Panc1 (cell line): Measurements from ENCODE around the gene MAPK4. TPM values are rescaled to one million over a fixed set of nuclear protein-coding genes. Genes with fewer than 3 reads are reported as not detected.

ENCODE experiments used
- ATAC-seq: fragments of 200-7000 bp; cut with Tn5 transposase; 2 replicates; pipeline ENCODE4 v1.9.1; 2020; ENCODE audit warnings: mild to moderate bottlenecking, moderate library complexity
- BruUV-seq: library from RNA; stranded (reverse); fragments of 400-500 nt; replicated peaks from 2 replicates; lab custom pipeline; 2021; lab: Mats Ljungman, UMichigan
- CTCF ChIA-PET: fragments of 300-600 bp; sonication (Branson Sonifier 250); formaldehyde crosslinking; loops from one replicate; lab custom pipeline; 2022; ENCODE audit warnings: antibody characterized with exemption; lab: Charles Lee
- POLR2A ChIA-PET: fragments of 300-600 bp; sonication (Branson Sonifier 250); formaldehyde crosslinking; loops from one replicate; lab custom pipeline; 2022; ENCODE audit warnings: antibody characterized with exemption; lab: Charles Lee
- DNase-seq: peaks from one replicate; pipeline ENCODE4 v3.0.0-alpha.2; 2010; ENCODE audit warnings: low read depth, low spot score
- H3K27ac ChIP-seq: 2 replicates; pipeline ENCODE4 v1.5.1; 2011; ENCODE audit warnings: mild to moderate bottlenecking, low read length, inconsistent platforms
- H3K27me3 ChIP-seq: fragments of 200-500 bp; sonication (Bioruptor generic); 2 replicates; pipeline ENCODE4 v1.6.0; 2014; ENCODE audit warnings: low read length, inconsistent platforms; ENCODE audit not compliant: control insufficient read depth, insufficient read depth
- H3K36me3 ChIP-seq: fragments of 200-500 bp; sonication (Bioruptor generic); 2 replicates; pipeline ENCODE4 v1.5.1; 2014; ENCODE audit warnings: inconsistent platforms, mild to moderate bottlenecking, low read length, moderate library complexity; ENCODE audit not compliant: control insufficient read depth, insufficient read depth
- H3K4me1 ChIP-seq: 2 replicates; pipeline ENCODE4 v1.5.1; 2011; ENCODE audit warnings: inconsistent platforms, mild to moderate bottlenecking, low read length, moderate library complexity; ENCODE audit not compliant: control insufficient read depth, insufficient read depth
- H3K4me3 ChIP-seq, 2 experiments: 2 replicates each; pipeline ENCODE4 v1.5.1; 2011 to 2012; ENCODE audit warnings: low read depth in 2 of 2, low read length in 2 of 2, mild to moderate bottlenecking in 2 of 2, inconsistent platforms in 1 of 2, moderate library complexity in 1 of 2
- H3K9me3 ChIP-seq: fragments of 200-500 bp; sonication (Bioruptor generic); 2 replicates; pipeline ENCODE4 v1.5.1; 2014; ENCODE audit warnings: low read depth, mild to moderate bottlenecking, inconsistent platforms, low read length, moderate library complexity; ENCODE audit not compliant: control insufficient read depth, insufficient read depth
- POLR2AphosphoS5 ChIP-seq: IDR thresholded peaks from 2 replicates; pipeline ENCODE4 v1.6.1; 2012; ENCODE audit warnings: mild to moderate bottlenecking, low read depth, low read length, moderate library complexity
- SIN3A ChIP-seq: IDR thresholded peaks from 2 replicates; pipeline ENCODE4 v1.6.1; 2012; ENCODE audit warnings: low read depth, mild to moderate bottlenecking, low read length, moderate library complexity, borderline replicate concordance; ENCODE audit not compliant: insufficient read depth
- TCF7L2 ChIP-seq: IDR thresholded peaks from 2 replicates; pipeline ENCODE4 v1.6.1; 2011; ENCODE audit warnings: mild to moderate bottlenecking, low read depth, low read length, inconsistent platforms
- in situ Hi-C: cut with HindIII; loops from 2 replicates; pipeline ENCODE4 v1.10.0; 2016; ENCODE audit warnings: low sequenced_read_pairs, low pct_unique_long_range_greater_than_20kb
- intact Hi-C: fragments of 100-400 bp; cut with micrococcal nuclease; formaldehyde crosslinking; loops from one replicate; pipeline ENCODE4 v1.10.0; 2022; ENCODE audit not compliant: unreplicated experiment
- total RNA-seq: library from RNA; stranded (reverse); gene quantifications from one replicate; pipeline ENCODE4 v1.2.1, GENCODE V29; 2021; ENCODE audit not compliant: unreplicated experiment
- TF ChIP-seq, protein P1 (sequence below), 2 experiments: IDR thresholded peaks; 2 replicates each; pipeline ENCODE4 v1.6.1; 2011 to 2012; ENCODE audit warnings: low read depth in 2 of 2, control low read depth in 1 of 2, low read length in 1 of 2, mild to moderate bottlenecking in 1 of 2, moderate library complexity in 1 of 2; ENCODE audit not compliant: insufficient read depth in 1 of 2
- TF ChIP-seq, protein P2 (sequence below): fragments of 450-650 bp; IDR thresholded peaks from 2 replicates; pipeline ENCODE4 v1.5.1; 2017; ENCODE audit warnings: mild to moderate bottlenecking

MAPK4 gene
- total RNA-seq, 1 experiment from 2014 or later = not detected

DNA sequence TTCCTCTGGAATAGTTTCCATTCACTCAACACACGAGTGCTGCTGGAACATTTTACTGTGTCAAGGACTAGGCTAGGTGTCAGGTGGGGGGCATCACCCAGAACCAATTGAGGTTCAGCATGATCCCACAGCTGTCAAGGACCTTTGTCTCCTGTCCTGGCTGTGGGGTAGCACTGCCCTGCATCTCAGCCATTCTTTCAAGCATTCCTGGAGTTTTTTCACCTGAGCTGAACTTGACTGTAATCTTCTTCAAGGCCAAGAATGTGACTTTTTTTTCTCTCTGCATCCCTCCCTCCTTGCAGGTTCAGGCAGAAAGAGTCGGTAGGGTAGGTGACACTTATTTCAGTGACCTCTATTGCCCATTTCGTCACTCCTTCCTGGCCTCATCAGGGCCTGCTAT is 3.5 kb downstream of the MAPK4 start:
- POLR2A ChIA-PET = no interaction called here
- TF ChIP-seq SIN3A = no peak
- H3K9me3 ChIP-seq = no peaks in the 10 kb centered on the region

DNA sequence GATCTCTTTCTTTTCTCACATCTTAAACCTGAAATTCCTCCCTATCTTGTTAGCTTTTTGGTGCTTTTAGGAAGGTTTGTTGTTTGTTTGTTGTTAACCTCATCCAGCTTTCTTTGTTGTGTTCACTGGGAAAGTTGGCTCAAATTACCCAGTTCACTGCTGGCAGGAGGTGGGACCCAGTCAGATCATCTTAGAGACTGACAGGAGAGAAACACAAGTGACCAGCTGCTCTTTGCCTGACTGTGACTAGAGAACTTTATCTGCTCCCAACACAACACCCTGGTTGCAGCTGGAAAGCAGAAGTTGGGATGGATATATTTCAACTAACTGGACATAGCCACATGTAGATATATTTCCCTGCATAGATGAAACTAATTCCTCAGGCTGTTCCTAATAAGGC is 10.0 kb downstream of the MAPK4 start:
- ATAC-seq = no peak
- no peaks in the 10 kb centered on the region for H3K4me1 ChIP-seq
- ChIA-PET CTCF (no interaction called here), POLR2A (no interaction called here)
- DNase-seq = no peak
- H3K4me3 ChIP-seq = no peak overlapping the region
- TF ChIP-seq, protein P1, sequence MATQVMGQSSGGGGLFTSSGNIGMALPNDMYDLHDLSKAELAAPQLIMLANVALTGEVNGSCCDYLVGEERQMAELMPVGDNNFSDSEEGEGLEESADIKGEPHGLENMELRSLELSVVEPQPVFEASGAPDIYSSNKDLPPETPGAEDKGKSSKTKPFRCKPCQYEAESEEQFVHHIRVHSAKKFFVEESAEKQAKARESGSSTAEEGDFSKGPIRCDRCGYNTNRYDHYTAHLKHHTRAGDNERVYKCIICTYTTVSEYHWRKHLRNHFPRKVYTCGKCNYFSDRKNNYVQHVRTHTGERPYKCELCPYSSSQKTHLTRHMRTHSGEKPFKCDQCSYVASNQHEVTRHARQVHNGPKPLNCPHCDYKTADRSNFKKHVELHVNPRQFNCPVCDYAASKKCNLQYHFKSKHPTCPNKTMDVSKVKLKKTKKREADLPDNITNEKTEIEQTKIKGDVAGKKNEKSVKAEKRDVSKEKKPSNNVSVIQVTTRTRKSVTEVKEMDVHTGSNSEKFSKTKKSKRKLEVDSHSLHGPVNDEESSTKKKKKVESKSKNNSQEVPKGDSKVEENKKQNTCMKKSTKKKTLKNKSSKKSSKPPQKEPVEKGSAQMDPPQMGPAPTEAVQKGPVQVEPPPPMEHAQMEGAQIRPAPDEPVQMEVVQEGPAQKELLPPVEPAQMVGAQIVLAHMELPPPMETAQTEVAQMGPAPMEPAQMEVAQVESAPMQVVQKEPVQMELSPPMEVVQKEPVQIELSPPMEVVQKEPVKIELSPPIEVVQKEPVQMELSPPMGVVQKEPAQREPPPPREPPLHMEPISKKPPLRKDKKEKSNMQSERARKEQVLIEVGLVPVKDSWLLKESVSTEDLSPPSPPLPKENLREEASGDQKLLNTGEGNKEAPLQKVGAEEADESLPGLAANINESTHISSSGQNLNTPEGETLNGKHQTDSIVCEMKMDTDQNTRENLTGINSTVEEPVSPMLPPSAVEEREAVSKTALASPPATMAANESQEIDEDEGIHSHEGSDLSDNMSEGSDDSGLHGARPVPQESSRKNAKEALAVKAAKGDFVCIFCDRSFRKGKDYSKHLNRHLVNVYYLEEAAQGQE (IDR thresholded peaks at IDR 0.05; ENCODE audit: insufficient read depth in 1 of 2, low read depth in 2 of 2, low read length in 1 of 2) = no peak
- TF ChIP-seq TCF7L2 (no peak), SIN3A (no peak), POLR2AphosphoS5 (no peak)
- TF ChIP-seq, protein P2, sequence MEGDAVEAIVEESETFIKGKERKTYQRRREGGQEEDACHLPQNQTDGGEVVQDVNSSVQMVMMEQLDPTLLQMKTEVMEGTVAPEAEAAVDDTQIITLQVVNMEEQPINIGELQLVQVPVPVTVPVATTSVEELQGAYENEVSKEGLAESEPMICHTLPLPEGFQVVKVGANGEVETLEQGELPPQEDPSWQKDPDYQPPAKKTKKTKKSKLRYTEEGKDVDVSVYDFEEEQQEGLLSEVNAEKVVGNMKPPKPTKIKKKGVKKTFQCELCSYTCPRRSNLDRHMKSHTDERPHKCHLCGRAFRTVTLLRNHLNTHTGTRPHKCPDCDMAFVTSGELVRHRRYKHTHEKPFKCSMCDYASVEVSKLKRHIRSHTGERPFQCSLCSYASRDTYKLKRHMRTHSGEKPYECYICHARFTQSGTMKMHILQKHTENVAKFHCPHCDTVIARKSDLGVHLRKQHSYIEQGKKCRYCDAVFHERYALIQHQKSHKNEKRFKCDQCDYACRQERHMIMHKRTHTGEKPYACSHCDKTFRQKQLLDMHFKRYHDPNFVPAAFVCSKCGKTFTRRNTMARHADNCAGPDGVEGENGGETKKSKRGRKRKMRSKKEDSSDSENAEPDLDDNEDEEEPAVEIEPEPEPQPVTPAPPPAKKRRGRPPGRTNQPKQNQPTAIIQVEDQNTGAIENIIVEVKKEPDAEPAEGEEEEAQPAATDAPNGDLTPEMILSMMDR = no peak
- no TSS peak for BruUV-seq
- H3K27me3 ChIP-seq = peaks cover 4% of the 10 kb centered on the region
- no peak overlapping the region for H3K27ac ChIP-seq
- intact Hi-C loops (no loop called here), in situ Hi-C loops (no loop called here)
- no peaks in the 10 kb centered on the region for H3K9me3 ChIP-seq
- H3K36me3 ChIP-seq = no peaks in the 10 kb centered on the region

More for the DNA sequence above, 3.5 kb downstream of the MAPK4 start:
- no peak for DNase-seq
- H3K4me1 ChIP-seq = no peaks in the 10 kb centered on the region
- H3K4me3 ChIP-seq = no peak overlapping the region
- intact Hi-C loops = no loop called here
- H3K36me3 ChIP-seq = no peaks in the 10 kb centered on the region
- in situ Hi-C loops = no loop called here
- no peak for ATAC-seq
- H3K27me3 ChIP-seq = peaks cover 12% of the 10 kb centered on the region
- CTCF ChIA-PET = interaction anchor here (0.6 kb wide), 1 partner anchor 452 kb away, joined by 3 read pairs; no protein-coding TSS in a partner anchor
- BruUV-seq = no TSS peak
- no peak overlapping the region for H3K27ac ChIP-seq

DNA sequence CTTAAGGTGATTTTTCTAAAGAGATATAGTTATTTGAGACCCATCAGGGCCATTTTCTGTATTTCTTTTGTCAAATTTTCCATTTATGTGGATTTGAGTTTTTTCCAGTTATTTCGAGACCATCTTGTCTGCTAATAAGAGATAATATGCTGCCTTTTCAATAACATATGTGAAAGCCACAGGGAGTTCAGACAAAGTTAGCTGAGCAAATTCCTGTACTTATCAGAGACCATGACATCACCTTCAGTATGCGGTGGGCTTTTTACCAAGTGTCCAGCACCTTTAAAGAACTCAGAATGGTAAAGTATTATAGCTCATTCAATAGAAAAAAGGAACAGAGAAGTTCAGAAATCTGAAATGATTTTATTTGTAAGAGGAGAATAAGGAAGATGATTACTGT is 11.7 kb downstream of the MAPK4 start:
- POLR2A ChIA-PET = no interaction called here
- BruUV-seq = no TSS peak
- Histone ChIP-seq H3K27me3 (peaks cover 2% of the 10 kb centered on the region), H3K9me3 (no peaks in the 10 kb centered on the region), H3K4me1 (no peaks in the 10 kb centered on the region), H3K27ac (no peak overlapping the region), H3K4me3 (no peak overlapping the region), H3K36me3 (no peaks in the 10 kb centered on the region)
- no peak for ATAC-seq
- DNase-seq = no peak
- in situ Hi-C loops = no loop called here
- intact Hi-C loops = no loop called here
- TF ChIP-seq, protein P2 = no peak
- TF ChIP-seq SIN3A (no peak), TCF7L2 (no peak), POLR2AphosphoS5 (no peak)
- TF ChIP-seq, protein P1 (IDR thresholded peaks at IDR 0.05; ENCODE audit: insufficient read depth in 1 of 2, low read depth in 2 of 2, low read length in 1 of 2) = no peak
- CTCF ChIA-PET = no interaction called here
